Gastroesophageal sphincter (tissue), 4 donors: ENCODE measurements around the gene ASB13. TPM values are rescaled to one million over a fixed set of nuclear protein-coding genes. Genes with fewer than 3 reads are reported as not detected.

ENCODE experiments used
- ATAC-seq: fragments of 150-250 bp; one replicate; pipeline ENCODE4 v1.9.1; 2016; ENCODE audit warnings: mild to moderate bottlenecking, moderate library complexity
- H3K27ac ChIP-seq, 4 donors: fragments of 200-600 bp; sonication (generic) in 3 of 4; 1 replicate in 3 of 4; 2 replicates in 1 of 4; pipeline ENCODE4 v1.5.1; 2016 to 2019
- H3K27me3 ChIP-seq: fragments of 200-600 bp; sonication (generic); one replicate; pipeline ENCODE4 v1.5.1; 2019
- H3K36me3 ChIP-seq, 2 donors: fragments of 200-600 bp; sonication (generic); one replicate each; pipeline ENCODE4 v1.5.1; 2019; ENCODE audit warnings: control low read depth in 1 of 2
- H3K4me1 ChIP-seq, 3 donors: fragments of 200-600 bp; sonication (generic); 1 replicate in 2 of 3; 2 replicates in 1 of 3; pipeline ENCODE4 v1.5.1; 2016 to 2019; ENCODE audit warnings: control low read depth in 2 of 3
- H3K4me3 ChIP-seq, 2 donors: fragments of 200-600 bp; sonication (generic); one replicate each; pipeline ENCODE4 v1.5.1; 2019; ENCODE audit warnings: mild to moderate bottlenecking in 1 of 2, moderate library complexity in 1 of 2
- H3K9me3 ChIP-seq, 3 donors: fragments of 200-600 bp; sonication (generic); one replicate each; pipeline ENCODE4 v1.5.1; 2017 to 2019; ENCODE audit warnings: control low read depth in 2 of 3
- CTCF ChIP-seq, 4 experiments: fragments of 200-600 bp in 2 of 4; fragments of 450-650 bp in 2 of 4; sonication (generic) in 1 of 4; IDR thresholded peaks; one replicate each; pipeline ENCODE4 v1.5.1; 2017 to 2019; ENCODE audit warnings: antibody characterized with exemption in 4 of 4, mild to moderate bottlenecking in 2 of 4, moderate library complexity in 2 of 4
- EP300 ChIP-seq: sonication (generic); formaldehyde crosslinking; IDR thresholded peaks from one replicate; pipeline ENCODE4 v1.6.1; 2017; ENCODE audit warnings: antibody characterized with exemption, mild to moderate bottlenecking
- POLR2A ChIP-seq, 2 donors: fragments of 450-650 bp; IDR thresholded peaks; one replicate each; pipeline ENCODE4 v1.6.1; 2017; ENCODE audit warnings: antibody characterized with exemption in 2 of 2, mild to moderate bottlenecking in 2 of 2, moderate library complexity in 1 of 2
- POLR2AphosphoS5 ChIP-seq: sonication (generic); formaldehyde crosslinking; IDR thresholded peaks from one replicate; pipeline ENCODE4 v1.6.1; 2017; ENCODE audit warnings: antibody characterized with exemption
- WGBS, 2 donors: methylation state at CpG; one replicate each; pipeline ENCODE4 v1.1.5; 2018; ENCODE audit warnings: low coverage in 1 of 2; 5-methylcytosine and 5-hydroxymethylcytosine counted together
- total RNA-seq, 4 donors: library from RNA; depleted of rRNA; stranded (reverse); fragments of >200 nt; gene quantifications; one replicate each; pipeline ENCODE4 v1.1.0, GENCODE V29; 2016

The ASB13 gene
- total RNA-seq, 4 donors from 2014 or later, result 17.6 to 39.6 (median 19.0) TPM

GRCh38 chr10:5603848-5604170, 62.6 kb downstream of the ASB13 start:
- H3K27ac ChIP-seq, result no peak overlapping the region

GRCh38 chr10:5603091-5603847, 63.1 kb downstream of the ASB13 start:
- Histone ChIP-seq H3K36me3 (no peaks in the 10 kb centered on the region), H3K27ac (no peak overlapping the region), H3K9me3 (no peaks in the 10 kb centered on the region), H3K27me3 (no peaks in the 10 kb centered on the region), H3K4me3 (no peak overlapping the region), H3K4me1 (peaks cover 0 to 24% (median 0%) of the 10 kb centered on the region in 3 donors)
- no peak for TF ChIP-seq CTCF (IDR thresholded peaks at IDR 0.05)
- no peak for TF ChIP-seq EP300
- no peak for TF ChIP-seq POLR2AphosphoS5
- TF ChIP-seq POLR2A (IDR thresholded peaks at IDR 0.05), result no peak
- 88 to 92% methylated on average over 6 to 9 of the region's 14 CpGs for WGBS, 2 donors
- no peak for ATAC-seq

More at GRCh38 chr10:5603848-5604170, 62.6 kb downstream of the ASB13 start:
- H3K27me3 ChIP-seq, result no peaks in the 10 kb centered on the region
- WGBS, 2 donors, result 95 to 97% methylated on average over 4 to 12 of the region's 13 CpGs
- H3K36me3 ChIP-seq, result no peaks in the 10 kb centered on the region
- no peak for TF ChIP-seq POLR2A (IDR thresholded peaks at IDR 0.05)
- no peak for TF ChIP-seq EP300
- no peak for TF ChIP-seq POLR2AphosphoS5
- no peak for TF ChIP-seq CTCF (IDR thresholded peaks at IDR 0.05)
- no peak overlapping the region for H3K4me3 ChIP-seq
- H3K9me3 ChIP-seq, result no peaks in the 10 kb centered on the region
- ATAC-seq, result no peak
- H3K4me1 ChIP-seq, result peaks cover 0 to 24% (median 0%) of the 10 kb centered on the region in 3 donors

GRCh38 chr10:5601826-5602495, 64.4 kb downstream of the ASB13 start:
- no peak overlapping the region for H3K27ac ChIP-seq
- WGBS, 2 donors, result 62 to 71% methylated on average over 3 to 5 of the region's 11 CpGs
- TF ChIP-seq EP300 (no peak), POLR2AphosphoS5 (peak; percentile 94), POLR2A (IDR thresholded peaks at IDR 0.05) (no peak), CTCF (IDR thresholded peaks at IDR 0.05) (no peak)
- H3K36me3 ChIP-seq, result no peaks in the 10 kb centered on the region
- peaks cover 0 to 24% (median 0%) of the 10 kb centered on the region in 3 donors for H3K4me1 ChIP-seq
- H3K9me3 ChIP-seq, result no peaks in the 10 kb centered on the region
- no peaks in the 10 kb centered on the region for H3K27me3 ChIP-seq
- ATAC-seq, result peak; percentile 51
- H3K4me3 ChIP-seq, result no peak overlapping the region

- 96 to 100% methylated on average over 3 to 4 of the region's 5 CpGs for WGBS, 2 donors
- Histone ChIP-seq H3K4me3 (no peak overlapping the region), H3K4me1 (peaks cover 0 to 28% (median 0%) of the 10 kb centered on the region in 3 donors), H3K27ac (no peak overlapping the region), H3K9me3 (no peaks in the 10 kb centered on the region), H3K27me3 (no peaks in the 10 kb centered on the region), H3K36me3 (no peaks in the 10 kb centered on the region)
- no peak for ATAC-seq
- TF ChIP-seq CTCF (IDR thresholded peaks at IDR 0.05) (no peak), EP300 (no peak), POLR2A (IDR thresholded peaks at IDR 0.05) (no peak), POLR2AphosphoS5 (no peak)
These were observed 65.5 kb downstream of the ASB13 start for GRCh38 chr10:5600908-5601307.
